ENCODE data around the gene NSRP1.

- no peak for TF ChIP-seq EZH2phosphoT487 (IDR thresholded peaks at IDR 0.05; ENCODE audit: insufficient read depth, low read depth)
- TF ChIP-seq EZH2 (IDR thresholded peaks at IDR 0.05; ENCODE audit: insufficient read depth, poor library complexity, severe bottlenecking), result no peak
These were observed 11.9 kb upstream of the NSRP1 start for GRCh38 chr17:30104575-30105339.

Measured in GM23248 (cell line).